ENCODE data around the gene NRG3. TPM values are rescaled to one million over a fixed set of nuclear protein-coding genes. Genes with fewer than 3 reads are reported as not detected.

NRG3 gene
- total and polyA plus RNA-seq, 2 of the 4 experiments (the other 2 are of a cell fraction): not detected

DNA sequence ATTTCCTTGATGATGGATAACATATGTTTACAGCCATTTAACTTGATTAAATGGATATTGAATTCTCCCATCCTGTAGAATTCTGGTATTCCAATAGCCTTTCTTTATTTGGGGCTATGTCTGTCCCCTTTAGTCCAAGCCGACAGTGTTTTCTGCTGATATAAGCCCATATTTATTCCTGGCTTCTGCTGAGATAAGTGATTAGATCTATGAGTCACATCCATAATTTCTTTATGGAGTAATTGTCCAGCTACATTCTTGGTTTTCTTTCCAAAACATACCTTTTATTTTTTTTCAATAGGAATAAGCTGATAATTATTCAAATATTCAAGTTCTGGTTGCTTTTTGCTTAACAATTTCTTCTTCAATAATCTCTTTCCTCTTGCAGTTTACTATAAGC is 106.7 kb downstream of the NRG3 start:
- Histone ChIP-seq H3K4me1 (ENCODE audit: control insufficient read depth, insufficient read depth, low read length) (no peaks in the 10 kb centered on the region), H3K4me3 (ENCODE audit: insufficient read depth, low read depth, low read length) (no peak overlapping the region), H3K79me1 (ENCODE audit: low read depth in 1 of 2, low read length in 2 of 2) (no peaks in the 10 kb centered on the region), H2AFZ (replicated peaks; ENCODE audit: low read length, poor library complexity) (no peak overlapping the region), H3K36me3 (ENCODE audit: control insufficient read depth, insufficient read depth, low read length) (no peaks in the 10 kb centered on the region), H2AK5ac (ENCODE audit: low read depth, low read length) (no peak overlapping the region), H2BK5ac (ENCODE audit: low read depth, low read length, poor library complexity, severe bottlenecking) (no peak overlapping the region), H3K56ac (ENCODE audit: extremely low read depth, insufficient read depth, low read length) (no peak overlapping the region), H3K27me3 (ENCODE audit: control insufficient read depth, insufficient read depth, low read length) (no peaks in the 10 kb centered on the region), H3K18ac (ENCODE audit: low read depth, low read length) (no peak overlapping the region), H3K9ac (ENCODE audit: low read depth, low read length) (no peak overlapping the region), H3K9me3 (ENCODE audit: control insufficient read depth, insufficient read depth, low read length) (peaks cover 4% of the 10 kb centered on the region), H3K14ac (replicated peaks; ENCODE audit: low read depth, low read length) (no peak overlapping the region), H2BK15ac (ENCODE audit: low read depth, low read length) (no peak overlapping the region), H4K91ac (ENCODE audit: insufficient read depth, low read depth, low read length) (no peak overlapping the region), H3K27ac (ENCODE audit: insufficient read depth, low read length) (no peak overlapping the region), H3K4ac (ENCODE audit: low read depth, low read length) (no peak overlapping the region), H2AK9ac (replicated peaks; ENCODE audit: low read depth, low read length, poor library complexity) (no peak overlapping the region), H3K23ac (ENCODE audit: low read depth, low read length) (no peak overlapping the region), H2BK20ac (ENCODE audit: low read depth, low read length) (no peak overlapping the region), H4K20me1 (ENCODE audit: insufficient read depth, low read length) (no peaks in the 10 kb centered on the region), H4K5ac (ENCODE audit: low read depth, low read length) (no peak overlapping the region), H3K4me2 (ENCODE audit: low read depth, low read length) (no peak overlapping the region), H2BK120ac (ENCODE audit: low read depth, low read length) (no peak overlapping the region), H3K9me1 (ENCODE audit: insufficient read depth, low read length) (no peaks in the 10 kb centered on the region), H4K8ac (ENCODE audit: low read depth in 2 of 2, low read length in 2 of 2) (no peak overlapping the region)
- intact Hi-C loops (cut with micrococcal nuclease): no loop called here
- no CpG with 5 or more reads among the region's 1 CpG for WGBS, 2 experiments (ENCODE audit: extremely low coverage in 2 of 2, insufficient read length in 1 of 2)
- CTCF ChIA-PET: interaction anchor here (0.6 kb wide), 1 partner anchor 11 kb away, joined by 3 read pairs; no protein-coding TSS in a partner anchor
- in situ Hi-C loops (cut with MboI; ENCODE audit: low sequenced_read_pairs): no loop called here
- dilution Hi-C loops (cut with HindIII; ENCODE audit: low sequenced_read_pairs, unreplicated experiment): no loop called here
- DNase-seq (no peak), ATAC-seq (ENCODE audit: low read depth) (no peak)
- TF ChIP-seq MAZ (IDR thresholded peaks at IDR 0.05; ENCODE audit: borderline replicate concordance, low read depth, low read length) (no peak), POLR2A (IDR thresholded peaks at IDR 0.05; ENCODE audit: low read depth, low read length) (no peak), RCOR1 (IDR thresholded peaks at IDR 0.05; ENCODE audit: insufficient replicate concordance, low read length) (no peak), RAD21 (IDR thresholded peaks at IDR 0.05; ENCODE audit: low read length) (no peak), FOS (IDR thresholded peaks at IDR 0.05; ENCODE audit: low read depth, low read length) (no peak), BHLHE40 (IDR thresholded peaks at IDR 0.05; ENCODE audit: low read depth, low read length) (no peak), RFX5 (IDR thresholded peaks at IDR 0.05; ENCODE audit: low read depth, low read length) (no peak), CEBPB (IDR thresholded peaks at IDR 0.05; ENCODE audit: low read depth, low read length) (no peak), MAFK (IDR thresholded peaks at IDR 0.05; ENCODE audit: low read depth, low read length) (no peak), NFE2L2 (IDR thresholded peaks at IDR 0.05; ENCODE audit: low read depth, low read length) (no peak), MXI1 (IDR thresholded peaks at IDR 0.05; ENCODE audit: borderline replicate concordance, low read depth, low read length) (no peak), SMC3 (IDR thresholded peaks at IDR 0.05; ENCODE audit: low read depth, low read length) (no peak), CHD1 (IDR thresholded peaks at IDR 0.05; ENCODE audit: low read depth, low read length) (no peak)
- TF ChIP-seq, protein P1, sequence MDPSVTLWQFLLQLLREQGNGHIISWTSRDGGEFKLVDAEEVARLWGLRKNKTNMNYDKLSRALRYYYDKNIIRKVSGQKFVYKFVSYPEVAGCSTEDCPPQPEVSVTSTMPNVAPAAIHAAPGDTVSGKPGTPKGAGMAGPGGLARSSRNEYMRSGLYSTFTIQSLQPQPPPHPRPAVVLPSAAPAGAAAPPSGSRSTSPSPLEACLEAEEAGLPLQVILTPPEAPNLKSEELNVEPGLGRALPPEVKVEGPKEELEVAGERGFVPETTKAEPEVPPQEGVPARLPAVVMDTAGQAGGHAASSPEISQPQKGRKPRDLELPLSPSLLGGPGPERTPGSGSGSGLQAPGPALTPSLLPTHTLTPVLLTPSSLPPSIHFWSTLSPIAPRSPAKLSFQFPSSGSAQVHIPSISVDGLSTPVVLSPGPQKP (IDR thresholded peaks at IDR 0.05; ENCODE audit: borderline replicate concordance, low read depth, low read length): no peak
- TF ChIP-seq, protein P2, sequence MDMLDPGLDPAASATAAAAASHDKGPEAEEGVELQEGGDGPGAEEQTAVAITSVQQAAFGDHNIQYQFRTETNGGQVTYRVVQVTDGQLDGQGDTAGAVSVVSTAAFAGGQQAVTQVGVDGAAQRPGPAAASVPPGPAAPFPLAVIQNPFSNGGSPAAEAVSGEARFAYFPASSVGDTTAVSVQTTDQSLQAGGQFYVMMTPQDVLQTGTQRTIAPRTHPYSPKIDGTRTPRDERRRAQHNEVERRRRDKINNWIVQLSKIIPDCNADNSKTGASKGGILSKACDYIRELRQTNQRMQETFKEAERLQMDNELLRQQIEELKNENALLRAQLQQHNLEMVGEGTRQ (IDR thresholded peaks at IDR 0.05; ENCODE audit: low read depth, low read length): no peak
- TF ChIP-seq, protein P3, sequence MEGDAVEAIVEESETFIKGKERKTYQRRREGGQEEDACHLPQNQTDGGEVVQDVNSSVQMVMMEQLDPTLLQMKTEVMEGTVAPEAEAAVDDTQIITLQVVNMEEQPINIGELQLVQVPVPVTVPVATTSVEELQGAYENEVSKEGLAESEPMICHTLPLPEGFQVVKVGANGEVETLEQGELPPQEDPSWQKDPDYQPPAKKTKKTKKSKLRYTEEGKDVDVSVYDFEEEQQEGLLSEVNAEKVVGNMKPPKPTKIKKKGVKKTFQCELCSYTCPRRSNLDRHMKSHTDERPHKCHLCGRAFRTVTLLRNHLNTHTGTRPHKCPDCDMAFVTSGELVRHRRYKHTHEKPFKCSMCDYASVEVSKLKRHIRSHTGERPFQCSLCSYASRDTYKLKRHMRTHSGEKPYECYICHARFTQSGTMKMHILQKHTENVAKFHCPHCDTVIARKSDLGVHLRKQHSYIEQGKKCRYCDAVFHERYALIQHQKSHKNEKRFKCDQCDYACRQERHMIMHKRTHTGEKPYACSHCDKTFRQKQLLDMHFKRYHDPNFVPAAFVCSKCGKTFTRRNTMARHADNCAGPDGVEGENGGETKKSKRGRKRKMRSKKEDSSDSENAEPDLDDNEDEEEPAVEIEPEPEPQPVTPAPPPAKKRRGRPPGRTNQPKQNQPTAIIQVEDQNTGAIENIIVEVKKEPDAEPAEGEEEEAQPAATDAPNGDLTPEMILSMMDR (conservative IDR thresholded peaks at IDR 0.05; ENCODE audit: low read depth, low read length): no peak
- POLR2A ChIA-PET (ENCODE audit: unreplicated experiment): no interaction called here
- BruUV-seq (replicated peaks): no TSS peak

All from IMR-90 (cell line).